Measurements from ENCODE around the gene EPHB6.

Gene EPHB6

GRCh38 chr7:142892951-142893350, 38.1 kb downstream of the EPHB6 start:
- Histone ChIP-seq H3K27me3 (ENCODE audit: control insufficient read depth, insufficient read depth, low read length) (peaks cover 15% of the 10 kb centered on the region), H3K9ac (ENCODE audit: low read length) (no peak overlapping the region), H3K4me1 (ENCODE audit: control insufficient read depth, insufficient read depth, low read length) (no peaks in the 10 kb centered on the region), H3K36me3 (ENCODE audit: control insufficient read depth, insufficient read depth, low read length) (no peaks in the 10 kb centered on the region), H3K27ac (ENCODE audit: low read depth, low read length) (no peak overlapping the region), H3K9me3 (ENCODE audit: control insufficient read depth, insufficient read depth, low read depth, low read length) (no peaks in the 10 kb centered on the region), H3K4me3 (ENCODE audit: low read depth, low read length) (no peak overlapping the region)

GRCh38 chr7:142894112-142894984, 39.5 kb downstream of the EPHB6 start:
- H3K9me3 ChIP-seq (ENCODE audit: control insufficient read depth, insufficient read depth, low read depth, low read length), result no peaks in the 10 kb centered on the region
- H3K4me3 ChIP-seq (ENCODE audit: low read depth, low read length), result no peak overlapping the region
- no peak overlapping the region for H3K27ac ChIP-seq (ENCODE audit: low read depth, low read length)
- peaks cover 5% of the 10 kb centered on the region for H3K4me1 ChIP-seq (ENCODE audit: control insufficient read depth, insufficient read depth, low read length)
- H3K27me3 ChIP-seq (ENCODE audit: control insufficient read depth, insufficient read depth, low read length), result peaks cover 15% of the 10 kb centered on the region
- no peaks in the 10 kb centered on the region for H3K36me3 ChIP-seq (ENCODE audit: control insufficient read depth, insufficient read depth, low read length)
- H3K9ac ChIP-seq (ENCODE audit: low read length), result no peak overlapping the region

DNA sequence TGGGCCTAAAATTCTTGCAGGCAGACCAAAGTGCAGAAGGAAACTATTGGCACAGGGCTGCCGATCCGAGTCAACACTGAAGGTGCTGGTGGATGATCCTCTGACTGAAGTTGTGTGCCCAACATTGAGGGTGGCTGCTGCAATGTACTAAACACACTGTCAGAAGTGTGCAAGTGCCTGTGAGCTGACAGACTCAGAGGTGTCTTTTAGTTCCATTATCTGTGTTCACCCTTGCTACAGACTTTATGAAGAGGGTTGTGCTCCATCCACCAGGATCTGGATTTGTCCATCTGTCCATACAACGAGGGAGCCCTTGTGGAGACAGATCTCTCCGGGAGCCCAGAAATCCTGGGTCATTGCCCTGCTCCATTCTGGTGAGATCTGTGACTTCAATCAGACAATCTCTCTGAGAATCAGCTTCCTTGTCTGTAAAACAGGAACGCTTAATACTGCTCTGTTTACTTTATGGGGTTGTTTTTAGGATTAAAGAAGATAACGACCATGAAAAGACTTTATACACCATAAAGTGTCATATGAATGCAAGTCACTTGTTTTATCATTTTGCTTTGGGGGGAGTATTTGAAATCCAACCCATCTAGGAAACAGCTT, 40.2 kb downstream of the EPHB6 start:
- H3K4me3 ChIP-seq (ENCODE audit: low read depth, low read length), result no peak overlapping the region
- H3K27ac ChIP-seq (ENCODE audit: low read depth, low read length), result no peak overlapping the region
- H3K9ac ChIP-seq (ENCODE audit: low read length), result no peak overlapping the region
- peaks cover 15% of the 10 kb centered on the region for H3K27me3 ChIP-seq (ENCODE audit: control insufficient read depth, insufficient read depth, low read length)
- no peaks in the 10 kb centered on the region for H3K36me3 ChIP-seq (ENCODE audit: control insufficient read depth, insufficient read depth, low read length)
- H3K9me3 ChIP-seq (ENCODE audit: control insufficient read depth, insufficient read depth, low read depth, low read length), result no peaks in the 10 kb centered on the region
- H3K4me1 ChIP-seq (ENCODE audit: control insufficient read depth, insufficient read depth, low read length), result peaks cover 5% of the 10 kb centered on the region

DNA sequence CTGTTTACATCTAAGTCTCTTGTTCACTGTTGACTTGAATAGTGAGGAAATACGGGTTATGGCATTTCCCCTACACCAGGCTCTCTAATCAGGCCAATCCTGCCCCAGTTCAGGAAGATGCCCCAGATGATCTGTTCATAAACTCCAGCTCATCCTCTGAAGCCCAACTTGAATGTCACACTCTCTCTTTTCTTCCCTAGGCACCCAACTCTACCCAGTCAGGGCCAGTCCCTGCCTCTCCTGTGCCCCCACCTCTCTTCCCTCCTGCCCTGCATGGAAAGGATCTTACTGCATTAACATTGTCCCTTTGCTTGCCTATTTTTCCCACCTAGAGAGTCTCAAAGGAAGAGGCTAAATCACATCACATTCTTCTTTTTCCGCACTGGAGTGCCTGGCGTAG, 41.3 kb downstream of the EPHB6 start:
- Histone ChIP-seq H3K9ac (ENCODE audit: low read length) (no peak overlapping the region), H3K27me3 (ENCODE audit: control insufficient read depth, insufficient read depth, low read length) (peaks cover 15% of the 10 kb centered on the region), H3K36me3 (ENCODE audit: control insufficient read depth, insufficient read depth, low read length) (no peaks in the 10 kb centered on the region), H3K4me1 (ENCODE audit: control insufficient read depth, insufficient read depth, low read length) (peaks cover 5% of the 10 kb centered on the region), H3K4me3 (ENCODE audit: low read depth, low read length) (no peak overlapping the region), H3K9me3 (ENCODE audit: control insufficient read depth, insufficient read depth, low read depth, low read length) (no peaks in the 10 kb centered on the region), H3K27ac (ENCODE audit: low read depth, low read length) (no peak overlapping the region)

GRCh38 chr7:142896741-142897379, 42.0 kb downstream of the EPHB6 start:
- Histone ChIP-seq H3K36me3 (ENCODE audit: control insufficient read depth, insufficient read depth, low read length) (no peaks in the 10 kb centered on the region), H3K9ac (ENCODE audit: low read length) (no peak overlapping the region), H3K27me3 (ENCODE audit: control insufficient read depth, insufficient read depth, low read length) (peaks cover 10% of the 10 kb centered on the region), H3K27ac (ENCODE audit: low read depth, low read length) (no peak overlapping the region), H3K4me3 (ENCODE audit: low read depth, low read length) (no peak overlapping the region), H3K4me1 (ENCODE audit: control insufficient read depth, insufficient read depth, low read length) (peaks cover 5% of the 10 kb centered on the region), H3K9me3 (ENCODE audit: control insufficient read depth, insufficient read depth, low read depth, low read length) (no peaks in the 10 kb centered on the region)

DNA sequence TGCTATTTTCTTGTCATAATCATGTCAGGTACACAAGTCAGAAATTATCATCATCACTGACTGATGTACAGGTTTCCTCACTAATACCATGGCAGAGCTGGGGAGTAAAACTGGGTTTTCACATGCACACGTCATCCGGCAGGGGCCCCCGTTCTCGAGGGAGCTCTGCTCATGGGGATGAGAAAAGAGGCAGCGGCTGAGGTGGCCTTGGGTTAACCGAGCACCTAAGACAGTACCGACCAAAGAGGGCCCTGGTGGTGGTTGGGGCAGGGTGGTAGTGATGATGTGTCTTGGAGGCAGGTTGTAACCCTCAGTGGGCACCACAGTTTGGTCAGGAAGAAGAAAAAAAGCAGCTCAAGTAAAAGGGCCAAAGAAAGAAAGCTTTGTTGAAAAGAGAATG, 42.8 kb downstream of the EPHB6 start:
- Histone ChIP-seq H3K27me3 (ENCODE audit: control insufficient read depth, insufficient read depth, low read length) (peaks cover 5% of the 10 kb centered on the region), H3K9ac (ENCODE audit: low read length) (no peak overlapping the region), H3K4me1 (ENCODE audit: control insufficient read depth, insufficient read depth, low read length) (peaks cover 5% of the 10 kb centered on the region), H3K36me3 (ENCODE audit: control insufficient read depth, insufficient read depth, low read length) (no peaks in the 10 kb centered on the region), H3K9me3 (ENCODE audit: control insufficient read depth, insufficient read depth, low read depth, low read length) (peaks cover 3% of the 10 kb centered on the region; the same call in 1 of the 2 replicates), H3K4me3 (ENCODE audit: low read depth, low read length) (no peak overlapping the region), H3K27ac (ENCODE audit: low read depth, low read length) (no peak overlapping the region)

DNA sequence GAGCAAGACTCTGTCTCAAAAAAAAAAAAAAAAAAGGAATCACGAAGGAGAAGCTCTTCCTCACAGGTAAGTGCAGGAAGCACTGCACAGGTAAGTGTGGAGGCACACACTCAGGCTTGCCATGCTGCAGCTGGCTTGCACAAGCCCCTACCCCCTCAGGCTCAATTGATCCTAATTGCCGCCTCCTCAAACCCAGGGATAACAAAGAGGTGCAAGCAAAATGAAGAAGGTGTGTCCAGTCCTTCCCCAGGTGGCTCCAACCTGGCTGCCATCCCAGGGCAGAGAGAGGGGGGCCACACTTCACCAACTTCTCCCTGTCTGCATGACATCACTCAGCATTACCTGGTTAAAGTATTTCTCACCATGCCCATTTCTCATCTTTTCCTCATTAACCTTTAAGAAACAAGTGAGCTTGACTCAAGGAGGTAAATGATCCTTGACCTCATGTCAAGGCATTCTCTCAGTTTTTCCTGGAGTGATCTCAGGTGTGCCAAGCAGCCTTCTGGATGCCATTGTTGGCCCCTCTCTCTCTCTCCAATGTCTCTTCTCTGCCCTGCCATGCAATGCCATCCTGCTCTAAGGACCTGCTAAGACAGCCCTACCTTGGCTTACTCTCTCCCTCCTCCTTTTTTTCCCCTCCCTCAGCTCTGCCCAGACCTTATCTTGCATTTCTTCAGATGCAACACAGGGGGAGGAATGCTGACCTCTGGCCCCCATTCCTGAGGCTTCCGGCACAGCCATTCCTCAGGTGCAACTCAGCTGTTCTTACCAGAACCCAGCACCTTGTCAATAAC, 43.7 kb downstream of the EPHB6 start:
- Histone ChIP-seq H3K27ac (ENCODE audit: low read depth, low read length) (no peak overlapping the region), H3K27me3 (ENCODE audit: control insufficient read depth, insufficient read depth, low read length) (no peaks in the 10 kb centered on the region; the same call in 1 of the 2 replicates), H3K4me3 (ENCODE audit: low read depth, low read length) (no peak overlapping the region), H3K4me1 (ENCODE audit: control insufficient read depth, insufficient read depth, low read length) (peaks cover 5% of the 10 kb centered on the region), H3K9ac (ENCODE audit: low read length) (no peak overlapping the region), H3K36me3 (ENCODE audit: control insufficient read depth, insufficient read depth, low read length) (no peaks in the 10 kb centered on the region), H3K9me3 (ENCODE audit: control insufficient read depth, insufficient read depth, low read depth, low read length) (peaks cover 5% of the 10 kb centered on the region; the same call in 1 of the 2 replicates)

GRCh38 chr7:142899661-142900060, 44.8 kb downstream of the EPHB6 start:
- Histone ChIP-seq H3K4me1 (ENCODE audit: control insufficient read depth, insufficient read depth, low read length) (peaks cover 5% of the 10 kb centered on the region), H3K9ac (ENCODE audit: low read length) (no peak overlapping the region), H3K27ac (ENCODE audit: low read depth, low read length) (no peak overlapping the region), H3K4me3 (ENCODE audit: low read depth, low read length) (no peak overlapping the region), H3K9me3 (ENCODE audit: control insufficient read depth, insufficient read depth, low read depth, low read length) (peaks cover 10% of the 10 kb centered on the region), H3K27me3 (ENCODE audit: control insufficient read depth, insufficient read depth, low read length) (no peaks in the 10 kb centered on the region; the same call in 1 of the 2 replicates), H3K36me3 (ENCODE audit: control insufficient read depth, insufficient read depth, low read length) (no peaks in the 10 kb centered on the region)

GRCh38 chr7:142901426-142902259, 46.8 kb downstream of the EPHB6 start:
- Histone ChIP-seq H3K27me3 (ENCODE audit: control insufficient read depth, insufficient read depth, low read length) (no peaks in the 10 kb centered on the region), H3K36me3 (ENCODE audit: control insufficient read depth, insufficient read depth, low read length) (no peaks in the 10 kb centered on the region), H3K4me1 (ENCODE audit: control insufficient read depth, insufficient read depth, low read length) (peaks cover 5% of the 10 kb centered on the region), H3K4me3 (ENCODE audit: low read depth, low read length) (no peak overlapping the region), H3K27ac (ENCODE audit: low read depth, low read length) (no peak overlapping the region), H3K9me3 (ENCODE audit: control insufficient read depth, insufficient read depth, low read depth, low read length) (peaks cover 23% of the 10 kb centered on the region), H3K9ac (ENCODE audit: low read length) (no peak overlapping the region)

GRCh38 chr7:142904128-142904527, 49.3 kb downstream of the EPHB6 start:
- Histone ChIP-seq H3K36me3 (ENCODE audit: control insufficient read depth, insufficient read depth, low read length) (no peaks in the 10 kb centered on the region), H3K27me3 (ENCODE audit: control insufficient read depth, insufficient read depth, low read length) (no peaks in the 10 kb centered on the region), H3K27ac (ENCODE audit: low read depth, low read length) (no peak overlapping the region), H3K4me1 (ENCODE audit: control insufficient read depth, insufficient read depth, low read length) (no peaks in the 10 kb centered on the region), H3K9me3 (ENCODE audit: control insufficient read depth, insufficient read depth, low read depth, low read length) (peaks cover 31% of the 10 kb centered on the region), H3K9ac (ENCODE audit: low read length) (no peak overlapping the region), H3K4me3 (ENCODE audit: low read depth, low read length) (no peak overlapping the region)

All from HUES6 (cell line).